Bronchial epithelial cell (primary cell): ENCODE results near the gene CELF1. TPM values are rescaled to one million over a fixed set of nuclear protein-coding genes. Genes with fewer than 3 reads are reported as not detected.

Experiments used
- DNase-seq: peaks from one replicate; pipeline ENCODE4 v3.0.0-alpha.2; 2010; ENCODE audit warnings: low read depth
- FAIRE-seq: peaks from 2 replicates; lab custom pipeline; 2011; peaks lifted over from hg19 to GRCh38; lab: Jason Lieb, UNC
- H3K27me3 ChIP-seq: 2 replicates; pipeline ENCODE4 v1.5.1; 2011; ENCODE audit warnings: low read length; ENCODE audit not compliant: control insufficient read depth, insufficient read depth
- H3K36me3 ChIP-seq: 2 replicates; pipeline ENCODE4 v1.5.1; 2011; ENCODE audit warnings: low read length; ENCODE audit not compliant: control insufficient read depth, insufficient read depth
- H3K4me3 ChIP-seq: 2 replicates; pipeline ENCODE4 v1.5.1; 2011; ENCODE audit warnings: mild to moderate bottlenecking, low read depth, low read length, control low read depth
- CTCF ChIP-seq: IDR thresholded peaks from 2 replicates; pipeline ENCODE4 v1.5.1; 2011; ENCODE audit warnings: mild to moderate bottlenecking, moderate library complexity, low read length, control low read depth, inconsistent platforms; ENCODE audit not compliant: insufficient read depth, severe bottlenecking
- total RNA-seq: library from RNA; depleted of rRNA; stranded (reverse); fragments of >200 nt; gene quantifications from 2 replicates; pipeline ENCODE4 v1.2.1, GENCODE V29; 2014

Gene CELF1
- total RNA-seq, 1 donor from 2014 or later: 63.4 TPM

GRCh38 chr11:47443028-47443700, 109.8 kb downstream of the CELF1 start:
- DNase-seq (no peak), FAIRE-seq (peak; percentile 13)
- Histone ChIP-seq H3K27me3 (no peaks in the 10 kb centered on the region), H3K4me3 (no peak overlapping the region), H3K36me3 (no peaks in the 10 kb centered on the region)
- TF ChIP-seq CTCF: no peak

- no peak for FAIRE-seq
- no peak for TF ChIP-seq CTCF
- Histone ChIP-seq H3K4me3 (no peak overlapping the region), H3K36me3 (no peaks in the 10 kb centered on the region), H3K27me3 (no peaks in the 10 kb centered on the region)
- no peak for DNase-seq
These were observed 110.4 kb downstream of the CELF1 start for GRCh38 chr11:47442514-47442913.

GRCh38 chr11:47441421-47441820, 111.5 kb downstream of the CELF1 start:
- Histone ChIP-seq H3K4me3 (no peak overlapping the region), H3K27me3 (no peaks in the 10 kb centered on the region), H3K36me3 (no peaks in the 10 kb centered on the region)
- DNase-seq (no peak), FAIRE-seq (no peak)
- TF ChIP-seq CTCF: no peak

GRCh38 chr11:47440054-47440476, 112.9 kb downstream of the CELF1 start:
- no peak overlapping the region for H3K4me3 ChIP-seq
- DNase-seq (no peak), FAIRE-seq (no peak)
- TF ChIP-seq CTCF: no peak
- H3K36me3 ChIP-seq: no peaks in the 10 kb centered on the region
- no peaks in the 10 kb centered on the region for H3K27me3 ChIP-seq

- DNase-seq (no peak), FAIRE-seq (no peak)
- no peaks in the 10 kb centered on the region for H3K27me3 ChIP-seq
- TF ChIP-seq CTCF: no peak
- H3K4me3 ChIP-seq: no peak overlapping the region
- H3K36me3 ChIP-seq: no peaks in the 10 kb centered on the region
These were observed 114.2 kb downstream of the CELF1 start for GRCh38 chr11:47438721-47439120.
